Esophagus muscularis mucosa (tissue), 4 donors: ENCODE data around the gene CACNA1G. TPM values are rescaled to one million over a fixed set of nuclear protein-coding genes. Genes with fewer than 3 reads are reported as not detected.

Experiments used
- DNase-seq: peaks from one replicate; pipeline ENCODE4 v3.0.0-alpha.2; 2017; ENCODE audit errors: extremely low spot score
- H3K27ac ChIP-seq, 4 donors: fragments of 200-600 bp; sonication (generic); replicated peaks in 1 of 4; 1 replicate in 3 of 4; 2 replicates in 1 of 4; pipeline ENCODE4 v1.5.1; 2016 to 2019; ENCODE audit warnings: mild to moderate bottlenecking in 1 of 4
- H3K27me3 ChIP-seq, 4 donors: fragments of 200-600 bp; sonication (generic); one replicate each; pipeline versions ENCODE4 v1.5.1 to v1.6.0; 2016 to 2019
- H3K36me3 ChIP-seq, 4 donors: fragments of 200-600 bp; sonication (generic); one replicate each; pipeline ENCODE4 v1.5.1; 2016 to 2019
- H3K4me1 ChIP-seq, 4 donors: fragments of 200-600 bp; sonication (generic); one replicate each; pipeline ENCODE4 v1.5.1; 2016 to 2019
- H3K4me3 ChIP-seq, 4 donors: fragments of 200-600 bp; sonication (generic); 1 replicate in 2 of 4; 2 replicates in 2 of 4; pipeline ENCODE4 v1.5.1; 2016 to 2019; ENCODE audit warnings: mild to moderate bottlenecking in 4 of 4, moderate library complexity in 1 of 4
- H3K9me3 ChIP-seq, 4 donors: fragments of 200-600 bp; sonication (generic); 1 replicate in 3 of 4; 2 replicates in 1 of 4; pipeline ENCODE4 v1.5.1; 2016 to 2019
- EP300 ChIP-seq: sonication (generic); formaldehyde crosslinking; IDR thresholded peaks from one replicate; pipeline ENCODE4 v1.6.1; 2017; ENCODE audit warnings: antibody characterized with exemption
- POLR2A ChIP-seq: fragments of 450-650 bp; IDR thresholded peaks from one replicate; pipeline ENCODE4 v1.6.1; 2017; ENCODE audit warnings: antibody characterized with exemption, moderate library complexity, mild to moderate bottlenecking, low read depth
- POLR2AphosphoS5 ChIP-seq, 2 donors: sonication (generic); formaldehyde crosslinking; IDR thresholded peaks; one replicate each; pipeline ENCODE4 v1.6.1; 2017; ENCODE audit warnings: antibody characterized with exemption in 2 of 2
- WGBS: methylation state at CpG from one replicate; pipeline ENCODE4 v1.1.5; 2018; 5-methylcytosine and 5-hydroxymethylcytosine counted together
- intact Hi-C: fragments of 100-400 bp; cut with DNase I; formaldehyde crosslinking; loops from one replicate; pipeline ENCODE4 v1.15.1; 2023
- total RNA-seq, 4 donors: library from RNA; depleted of rRNA; stranded (reverse); fragments of >200 nt; gene quantifications; one replicate each; pipeline versions ENCODE4 v1.1.0 to v1.2.1, GENCODE V29; 2016
- TF ChIP-seq, protein P1 (sequence below), 3 experiments: fragments of 200-600 bp in 2 of 3; fragments of 450-650 bp in 1 of 3; sonication (generic) in 2 of 3; IDR thresholded peaks; one replicate each; pipeline ENCODE4 v1.5.1; 2017 to 2019; ENCODE audit warnings: antibody characterized with exemption in 3 of 3, mild to moderate bottlenecking in 2 of 3, moderate library complexity in 1 of 3

The CACNA1G gene
- total RNA-seq, 4 donors from 2014 or later, result 0.39 to 0.63 (median 0.50) TPM; not detected in 1

DNA sequence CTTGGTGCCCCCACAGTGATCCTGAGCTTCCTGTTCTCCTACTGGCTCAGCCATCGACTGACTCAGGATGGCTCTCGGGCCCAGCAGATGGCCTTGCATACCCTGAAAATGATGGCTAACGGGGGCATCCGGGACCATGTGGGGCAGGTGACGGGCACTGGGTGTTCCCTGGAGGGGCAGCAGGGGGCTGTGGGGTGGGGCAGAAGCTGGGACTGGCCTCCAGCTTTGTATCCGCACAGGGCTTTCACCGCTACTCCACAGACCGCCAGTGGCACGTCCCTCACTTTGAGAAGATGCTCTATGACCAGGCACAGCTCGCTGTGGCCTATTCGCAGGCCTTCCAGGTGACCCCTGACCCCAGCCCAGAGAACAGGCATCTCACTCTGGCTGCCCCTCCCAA is 10.5 kb upstream of the CACNA1G start:
- no peak for DNase-seq
- Histone ChIP-seq H3K36me3 (peaks cover 3 to 62% (median 27%) of the 10 kb centered on the region in 4 donors), H3K27me3 (peaks cover 0 to 5% (median 0%) of the 10 kb centered on the region in 4 donors), H3K9me3 (no peaks in the 10 kb centered on the region), H3K27ac (no peak overlapping the region), H3K4me3 (no peak overlapping the region), H3K4me1 (peaks cover 17 to 36% (median 28%) of the 10 kb centered on the region in 4 donors)
- 86% methylated on average over 7 of the region's 11 CpGs for WGBS
- TF ChIP-seq POLR2AphosphoS5 (IDR thresholded peaks at IDR 0.05) (no peak), POLR2A (no peak), EP300 (no peak)
- TF ChIP-seq, protein P1, sequence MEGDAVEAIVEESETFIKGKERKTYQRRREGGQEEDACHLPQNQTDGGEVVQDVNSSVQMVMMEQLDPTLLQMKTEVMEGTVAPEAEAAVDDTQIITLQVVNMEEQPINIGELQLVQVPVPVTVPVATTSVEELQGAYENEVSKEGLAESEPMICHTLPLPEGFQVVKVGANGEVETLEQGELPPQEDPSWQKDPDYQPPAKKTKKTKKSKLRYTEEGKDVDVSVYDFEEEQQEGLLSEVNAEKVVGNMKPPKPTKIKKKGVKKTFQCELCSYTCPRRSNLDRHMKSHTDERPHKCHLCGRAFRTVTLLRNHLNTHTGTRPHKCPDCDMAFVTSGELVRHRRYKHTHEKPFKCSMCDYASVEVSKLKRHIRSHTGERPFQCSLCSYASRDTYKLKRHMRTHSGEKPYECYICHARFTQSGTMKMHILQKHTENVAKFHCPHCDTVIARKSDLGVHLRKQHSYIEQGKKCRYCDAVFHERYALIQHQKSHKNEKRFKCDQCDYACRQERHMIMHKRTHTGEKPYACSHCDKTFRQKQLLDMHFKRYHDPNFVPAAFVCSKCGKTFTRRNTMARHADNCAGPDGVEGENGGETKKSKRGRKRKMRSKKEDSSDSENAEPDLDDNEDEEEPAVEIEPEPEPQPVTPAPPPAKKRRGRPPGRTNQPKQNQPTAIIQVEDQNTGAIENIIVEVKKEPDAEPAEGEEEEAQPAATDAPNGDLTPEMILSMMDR (IDR thresholded peaks at IDR 0.05), result no peak
- intact Hi-C loops, result loop anchor here (2.0 to 10.0 kb wide), 3 partner anchors 77 to 405 kb away; no protein-coding TSS in a partner anchor

DNA sequence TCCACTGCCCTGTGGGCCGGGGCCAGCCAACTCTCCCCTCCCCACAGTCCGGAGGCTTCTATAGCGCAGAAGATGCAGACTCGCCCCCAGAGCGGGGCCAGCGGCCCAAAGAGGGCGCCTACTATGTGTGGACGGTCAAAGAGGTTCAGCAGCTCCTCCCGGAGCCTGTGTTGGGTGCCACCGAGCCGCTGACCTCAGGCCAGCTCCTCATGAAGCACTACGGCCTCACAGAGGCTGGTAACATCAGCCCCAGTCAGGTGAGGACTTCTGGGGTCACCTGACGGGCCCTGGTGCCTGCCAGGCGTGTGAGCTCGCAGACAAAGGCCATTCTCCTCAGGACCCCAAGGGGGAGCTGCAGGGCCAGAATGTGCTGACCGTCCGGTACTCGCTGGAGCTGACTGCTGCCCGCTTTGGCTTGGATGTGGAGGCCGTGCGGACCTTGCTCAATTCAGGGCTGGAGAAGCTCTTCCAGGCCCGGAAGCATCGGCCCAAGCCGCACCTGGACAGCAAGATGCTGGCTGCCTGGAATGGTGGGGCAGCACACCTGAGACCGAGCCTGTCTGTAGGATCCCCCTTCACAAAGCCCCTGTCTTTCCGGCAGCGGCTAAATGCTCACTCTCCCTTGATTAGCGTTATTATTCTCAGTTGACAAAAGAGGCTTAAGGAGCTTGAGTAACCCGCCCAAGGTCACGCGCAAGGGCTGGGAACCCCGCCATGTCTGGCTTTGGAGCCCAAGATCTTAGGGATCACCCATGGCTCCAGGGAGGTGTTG is 9.7 kb upstream of the CACNA1G start:
- 67% methylated on average over 10 of the region's 32 CpGs for WGBS
- H3K27ac ChIP-seq, result peak overlapping the region in 1 of 4 donors; percentile 40

DNA sequence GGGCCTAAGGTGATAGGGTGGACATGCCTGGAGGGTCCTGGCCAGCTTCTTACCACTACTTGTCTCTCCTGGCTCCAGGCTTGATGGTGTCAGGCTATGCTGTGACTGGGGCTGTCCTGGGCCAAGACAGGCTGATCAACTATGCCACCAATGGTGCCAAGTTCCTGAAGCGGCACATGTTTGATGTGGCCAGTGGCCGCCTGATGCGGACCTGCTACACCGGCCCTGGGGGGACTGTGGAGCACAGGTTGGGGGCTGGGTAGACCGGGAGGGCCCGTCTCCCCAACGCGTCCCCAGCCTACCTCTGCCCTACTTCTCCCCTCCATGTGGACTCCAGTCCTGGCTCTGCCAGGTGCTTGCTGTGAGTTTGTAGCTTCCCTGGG is 9.1 kb upstream of the CACNA1G start:
- H3K36me3 ChIP-seq, result peaks cover 8 to 76% (median 40%) of the 10 kb centered on the region in 4 donors

More for the DNA sequence above, 9.7 kb upstream of the CACNA1G start:
- H3K27me3 ChIP-seq, result peaks cover 0 to 14% (median 0%) of the 10 kb centered on the region in 4 donors
- peaks cover 17 to 36% (median 28%) of the 10 kb centered on the region in 4 donors for H3K4me1 ChIP-seq
- peaks cover 8 to 70% (median 35%) of the 10 kb centered on the region in 4 donors for H3K36me3 ChIP-seq
- H3K9me3 ChIP-seq, result no peaks in the 10 kb centered on the region
- intact Hi-C loops, result loop anchor here (2.0 kb wide), 1 partner anchor 76 kb away; no protein-coding TSS in a partner anchor
- DNase-seq, result no peak
- no peak overlapping the region for H3K4me3 ChIP-seq
- TF ChIP-seq EP300 (no peak), POLR2A (no peak), POLR2AphosphoS5 (IDR thresholded peaks at IDR 0.05) (peak; percentile 8 to 73)
- TF ChIP-seq, protein P1 (IDR thresholded peaks at IDR 0.05), result peak; percentile 86 to 91 (median 87)

DNA sequence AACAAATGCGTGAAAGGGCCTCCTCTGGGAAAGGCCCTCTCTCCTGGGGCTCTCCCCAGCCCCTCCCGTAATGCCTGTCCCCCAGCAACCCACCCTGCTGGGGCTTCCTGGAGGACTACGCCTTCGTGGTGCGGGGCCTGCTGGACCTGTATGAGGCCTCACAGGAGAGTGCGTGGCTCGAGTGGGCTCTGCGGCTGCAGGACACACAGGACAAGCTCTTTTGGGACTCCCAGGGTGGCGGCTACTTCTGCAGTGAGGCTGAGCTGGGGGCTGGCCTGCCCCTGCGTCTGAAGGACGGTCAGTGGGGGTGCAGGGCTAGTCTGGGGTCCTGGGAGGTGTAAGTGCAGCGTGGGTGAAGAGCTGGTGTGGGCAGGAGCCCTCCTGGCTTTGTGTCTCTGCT is 8.6 kb upstream of the CACNA1G start:
- Histone ChIP-seq H3K36me3 (peaks cover 8 to 79% (median 41%) of the 10 kb centered on the region in 4 donors), H3K4me3 (no peak overlapping the region), H3K4me1 (peaks cover 15 to 28% (median 24%) of the 10 kb centered on the region in 4 donors), H3K9me3 (no peaks in the 10 kb centered on the region), H3K27me3 (peaks cover 0 to 24% (median 0%) of the 10 kb centered on the region in 4 donors), H3K27ac (no peak overlapping the region)
- 97% methylated on average over 12 of the region's 12 CpGs for WGBS
- no peak for TF ChIP-seq POLR2AphosphoS5 (IDR thresholded peaks at IDR 0.05)
- intact Hi-C loops, result loop anchor here (2.0 kb wide), 1 partner anchor 75 kb away; no protein-coding TSS in a partner anchor
- DNase-seq, result no peak

More for the DNA sequence above, 9.1 kb upstream of the CACNA1G start:
- intact Hi-C loops, result loop anchor here (2.0 kb wide), 1 partner anchor 75 kb away; no protein-coding TSS in a partner anchor
- DNase-seq, result no peak
- 100% methylated on average over 4 of the region's 8 CpGs for WGBS
- H3K9me3 ChIP-seq, result no peaks in the 10 kb centered on the region
- H3K27me3 ChIP-seq, result peaks cover 0 to 20% (median 0%) of the 10 kb centered on the region in 4 donors
- H3K27ac ChIP-seq, result no peak overlapping the region
- H3K4me3 ChIP-seq, result no peak overlapping the region
- H3K4me1 ChIP-seq, result peaks cover 16 to 32% (median 28%) of the 10 kb centered on the region in 4 donors
- TF ChIP-seq, protein P1 (IDR thresholded peaks at IDR 0.05), result no peak
- TF ChIP-seq POLR2A (no peak), POLR2AphosphoS5 (IDR thresholded peaks at IDR 0.05) (no peak), EP300 (no peak)

DNA sequence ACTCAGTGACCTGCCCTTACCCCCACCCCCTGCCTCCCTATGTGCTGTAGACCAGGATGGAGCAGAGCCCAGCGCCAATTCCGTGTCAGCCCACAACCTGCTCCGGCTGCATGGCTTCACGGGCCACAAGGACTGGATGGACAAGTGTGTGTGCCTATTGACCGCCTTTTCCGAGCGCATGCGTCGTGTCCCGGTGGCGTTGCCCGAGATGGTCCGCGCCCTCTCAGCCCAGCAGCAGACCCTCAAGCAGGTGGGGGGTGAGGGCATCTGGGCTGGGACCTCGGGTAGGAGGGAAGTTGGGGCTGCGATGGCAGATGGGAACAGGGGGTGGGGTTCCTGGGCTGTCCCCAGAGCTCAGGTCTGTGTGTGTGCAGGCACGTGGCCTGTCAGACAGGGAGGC is 6.3 kb upstream of the CACNA1G start:
- H3K4me1 ChIP-seq, result peaks cover 14 to 20% (median 19%) of the 10 kb centered on the region in 4 donors
- H3K27me3 ChIP-seq, result peaks cover 0 to 45% (median 5%) of the 10 kb centered on the region in 4 donors
- H3K9me3 ChIP-seq, result no peaks in the 10 kb centered on the region
- no peak overlapping the region for H3K4me3 ChIP-seq
- 91% methylated on average over 7 of the region's 17 CpGs for WGBS
- TF ChIP-seq EP300 (no peak), POLR2A (no peak), POLR2AphosphoS5 (IDR thresholded peaks at IDR 0.05) (no peak)
- TF ChIP-seq, protein P1 (IDR thresholded peaks at IDR 0.05), result no peak
- no peak for DNase-seq
- H3K36me3 ChIP-seq, result peaks cover 8 to 70% (median 37%) of the 10 kb centered on the region in 4 donors
- intact Hi-C loops, result no loop called here
- H3K27ac ChIP-seq, result no peak overlapping the region
